Activated CD8-positive, alpha-beta T cell treated with anti-CD3 and anti-CD28 coated beads for 36 hours (primary cell): ENCODE measurements around the gene CYGB. TPM values are rescaled to one million over a fixed set of nuclear protein-coding genes. Genes with fewer than 3 reads are reported as not detected.

ENCODE experiments used
- ATAC-seq: fragments of 200-7000 bp; cut with Tn5 transposase; one replicate; pipeline ENCODE4 v1.10.0; 2021; ENCODE audit warnings: mild to moderate bottlenecking, moderate library complexity
- CTCF ChIA-PET: fragments of 350-600 bp; sonication (Branson Sonifier 250); formaldehyde crosslinking; loops from one replicate; lab custom pipeline; 2021; ENCODE audit warnings: antibody characterized with exemption; lab: Charles Lee
- POLR2A ChIA-PET: fragments of 350-600 bp; sonication (Branson Sonifier 250); formaldehyde crosslinking; loops from one replicate; lab custom pipeline; 2021; ENCODE audit warnings: antibody characterized with exemption; lab: Charles Lee
- DNase-seq: peaks from one replicate; pipeline ENCODE4 v3.0.0-alpha.2; 2020
- H3K27ac Mint-ChIP-seq: one replicate; pipeline ENCODE4 v1.8.0; 2021; ENCODE audit warnings: mild to moderate bottlenecking, mixed read lengths
- H3K27me3 Mint-ChIP-seq: one replicate; pipeline ENCODE4 v1.8.0; 2021; ENCODE audit warnings: mixed read lengths
- H3K36me3 Mint-ChIP-seq: one replicate; pipeline ENCODE4 v1.8.0; 2021; ENCODE audit warnings: low read depth, mixed read lengths
- H3K4me1 Mint-ChIP-seq: one replicate; pipeline ENCODE4 v1.8.0; 2021; ENCODE audit warnings: low read depth, mixed read lengths
- H3K4me3 Mint-ChIP-seq: one replicate; pipeline ENCODE4 v1.8.0; 2021; ENCODE audit warnings: mild to moderate bottlenecking, moderate library complexity, mixed read lengths
- H3K9me3 Mint-ChIP-seq: one replicate; pipeline ENCODE4 v1.8.0; 2021; ENCODE audit warnings: mixed read lengths
- intact Hi-C: fragments of 100-400 bp; cut with micrococcal nuclease; formaldehyde crosslinking; loops from one replicate; pipeline ENCODE4 v1.10.0; 2022
- total RNA-seq, 2 experiments: library from RNA; stranded (reverse); gene quantifications; one replicate each; pipeline ENCODE4 v1.2.3, GENCODE V29; 2021
- TF ChIP-seq, protein P1 (sequence below): fragments of 200-600 bp; IDR thresholded peaks from one replicate; pipeline ENCODE4 v1.8.0; 2022; ENCODE audit warnings: antibody characterized with exemption, mild to moderate bottlenecking

The CYGB gene
- under 1 TPM in 1 of 2 experiments, not detected in 1; 0.23 TPM for total RNA-seq

- ChIA-PET CTCF (interaction anchor here (1.0 to 3.7 kb wide), 3 partner anchors 14 to 49 kb away, joined by 3 to 19 read pairs (median 4); no protein-coding TSS in a partner anchor), POLR2A (no interaction called here)
- peaks cover 8% of the 10 kb centered on the region for H3K4me1 Mint-ChIP-seq
- no peaks in the 10 kb centered on the region for H3K9me3 Mint-ChIP-seq
- no peaks in the 10 kb centered on the region for H3K36me3 Mint-ChIP-seq
- no peak within 1 kb of the TSS for H3K4me3 Mint-ChIP-seq
- H3K27me3 Mint-ChIP-seq = peaks cover 24% of the 10 kb centered on the region
- TF ChIP-seq, protein P1, sequence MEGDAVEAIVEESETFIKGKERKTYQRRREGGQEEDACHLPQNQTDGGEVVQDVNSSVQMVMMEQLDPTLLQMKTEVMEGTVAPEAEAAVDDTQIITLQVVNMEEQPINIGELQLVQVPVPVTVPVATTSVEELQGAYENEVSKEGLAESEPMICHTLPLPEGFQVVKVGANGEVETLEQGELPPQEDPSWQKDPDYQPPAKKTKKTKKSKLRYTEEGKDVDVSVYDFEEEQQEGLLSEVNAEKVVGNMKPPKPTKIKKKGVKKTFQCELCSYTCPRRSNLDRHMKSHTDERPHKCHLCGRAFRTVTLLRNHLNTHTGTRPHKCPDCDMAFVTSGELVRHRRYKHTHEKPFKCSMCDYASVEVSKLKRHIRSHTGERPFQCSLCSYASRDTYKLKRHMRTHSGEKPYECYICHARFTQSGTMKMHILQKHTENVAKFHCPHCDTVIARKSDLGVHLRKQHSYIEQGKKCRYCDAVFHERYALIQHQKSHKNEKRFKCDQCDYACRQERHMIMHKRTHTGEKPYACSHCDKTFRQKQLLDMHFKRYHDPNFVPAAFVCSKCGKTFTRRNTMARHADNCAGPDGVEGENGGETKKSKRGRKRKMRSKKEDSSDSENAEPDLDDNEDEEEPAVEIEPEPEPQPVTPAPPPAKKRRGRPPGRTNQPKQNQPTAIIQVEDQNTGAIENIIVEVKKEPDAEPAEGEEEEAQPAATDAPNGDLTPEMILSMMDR = no peak
- intact Hi-C loops = no loop called here
- no peak within 1 kb of the TSS for H3K27ac Mint-ChIP-seq
- peak; percentile 40 for ATAC-seq
- no peak for DNase-seq
Measured at GRCh38 chr17:76537578-76538280, at the start of gene CYGB. Gene CYGB, minus strand, starts transcription at chr17:76537709. Its CDS starts 167 bp downstream, at chr17:76537542.

DNA sequence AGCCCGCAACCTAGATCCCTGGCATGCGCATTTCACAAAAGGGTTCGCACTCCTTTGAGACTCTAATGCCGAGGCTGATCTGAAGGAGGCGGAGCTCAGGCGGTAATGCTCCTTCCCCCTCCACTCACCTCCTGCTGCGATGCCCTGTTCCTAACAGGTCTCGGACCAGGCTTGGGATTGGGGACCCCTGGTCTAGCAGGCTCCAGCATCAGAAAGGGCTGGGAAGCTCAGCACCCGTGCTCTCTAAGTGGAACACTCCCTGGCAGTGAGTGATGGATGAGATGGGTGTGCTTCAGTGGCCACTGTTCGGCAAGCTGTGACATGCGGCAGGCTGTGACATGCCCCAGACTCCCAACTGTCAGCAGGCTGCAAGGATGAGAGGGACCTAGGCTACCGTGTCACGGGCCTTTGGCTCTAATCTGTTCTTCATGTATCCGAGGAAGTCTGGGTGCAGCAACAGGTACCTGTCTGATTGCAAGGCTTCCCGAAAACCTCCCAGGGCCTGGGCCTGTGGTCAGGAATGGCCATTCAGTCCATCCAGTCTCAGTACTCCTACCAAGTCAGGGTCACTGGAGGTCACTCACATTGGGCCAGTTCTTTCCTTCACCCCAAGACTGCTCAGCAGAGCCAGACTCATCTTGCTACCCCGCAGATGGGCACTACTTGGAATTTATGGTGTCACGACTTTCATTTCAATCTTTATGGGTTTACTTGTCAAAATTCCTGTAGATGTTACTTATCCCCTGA lies 49.4 kb upstream of the CYGB start:
- POLR2A ChIA-PET = interaction anchor here (1.0 to 2.8 kb wide), 3 partner anchors 12 to 29 kb away, joined by 3 to 14 read pairs (median 4); no protein-coding TSS in a partner anchor
- peaks cover 48% of the 10 kb centered on the region for H3K27me3 Mint-ChIP-seq

DNA sequence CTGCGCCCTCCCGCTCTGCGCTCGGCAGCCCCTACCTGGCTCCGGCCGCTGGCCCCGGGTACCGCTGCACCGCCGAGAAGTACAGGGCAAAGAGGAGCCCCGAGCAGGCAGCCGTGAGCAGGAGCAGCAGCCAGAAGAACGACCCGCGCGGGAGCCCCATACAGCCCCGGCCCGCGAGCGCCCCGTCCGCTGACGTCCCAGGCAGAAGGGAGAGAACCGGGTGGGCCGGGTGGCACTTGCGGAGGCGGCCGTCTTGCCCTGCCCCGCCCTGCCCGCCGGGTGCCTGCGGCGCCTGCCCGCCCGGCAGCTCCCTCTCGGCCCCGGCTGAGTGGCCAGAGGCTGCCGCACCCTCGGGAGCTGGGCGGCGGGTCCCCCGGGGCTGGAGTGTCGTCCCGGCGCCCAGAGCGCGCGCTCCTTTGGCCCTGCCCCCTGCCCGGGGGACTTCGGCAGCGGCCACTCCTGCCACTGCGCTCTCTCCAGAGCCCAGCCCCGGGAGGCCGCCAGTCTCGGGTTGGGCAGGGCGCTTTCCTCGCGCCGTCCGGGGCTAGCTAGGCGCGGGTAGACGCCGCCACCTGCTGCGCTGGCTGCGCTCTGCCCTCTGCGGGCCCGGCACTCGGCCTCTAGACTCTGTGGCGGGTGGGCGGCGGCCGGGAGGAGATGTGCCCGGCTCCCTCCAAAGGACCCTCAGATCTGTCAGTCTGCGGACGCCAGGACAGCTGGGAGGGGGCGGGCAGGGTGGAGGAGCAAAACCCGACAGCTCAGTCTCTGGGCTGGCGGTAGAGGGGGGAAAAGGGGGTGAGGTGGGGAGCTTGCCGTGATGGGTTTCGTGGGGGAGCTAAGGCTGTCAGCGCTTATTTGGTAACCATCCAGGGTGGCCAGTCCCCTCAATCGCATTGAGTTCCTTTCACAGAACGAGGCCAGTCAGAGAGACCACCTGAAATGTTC lies 48.4 kb upstream of the CYGB start, which contains the start of gene ST6GALNAC2:
TSS of gene ST6GALNAC2 (minus strand) at position 212 of the 945 bp plus-strand sequence. CDS start at position 160, 52 bp downstream.
- ATAC-seq (peak; percentile 89), DNase-seq (peak; percentile 50)
- intact Hi-C loops = no loop called here
- ChIA-PET CTCF (interaction anchor here (1.0 to 1.9 kb wide), 5 partner anchors 15 to 63 kb away, joined by 3 to 15 read pairs (median 3); no protein-coding TSS in a partner anchor), POLR2A (interaction anchor here (0.6 to 2.8 kb wide), 7 partner anchors 9 to 132 kb away, joined by 3 to 14 read pairs (median 3); no protein-coding TSS in a partner anchor)
- H3K27ac Mint-ChIP-seq = no peak within 1 kb of the TSS
- peaks cover 47% of the 10 kb centered on the region for H3K27me3 Mint-ChIP-seq
- peaks cover 10% of the 10 kb centered on the region for H3K4me1 Mint-ChIP-seq
- no peaks in the 10 kb centered on the region for H3K9me3 Mint-ChIP-seq
- TF ChIP-seq, protein P1 = no peak
- H3K4me3 Mint-ChIP-seq = peak within 1 kb of the TSS; percentile 53
- H3K36me3 Mint-ChIP-seq = no peaks in the 10 kb centered on the region

More for the DNA sequence above, 49.4 kb upstream of the CYGB start:
- intact Hi-C loops = no loop called here
- no peak overlapping the region for H3K4me3 Mint-ChIP-seq
- TF ChIP-seq, protein P1 = no peak
- peaks cover 10% of the 10 kb centered on the region for H3K4me1 Mint-ChIP-seq
- no peaks in the 10 kb centered on the region for H3K9me3 Mint-ChIP-seq
- no peak for ATAC-seq
- no peak for DNase-seq
- CTCF ChIA-PET = interaction anchor here (1.0 to 1.9 kb wide), 5 partner anchors 14 to 64 kb away, joined by 3 to 15 read pairs (median 3); no protein-coding TSS in a partner anchor
- H3K27ac Mint-ChIP-seq = no peak overlapping the region
- H3K36me3 Mint-ChIP-seq = no peaks in the 10 kb centered on the region

GRCh38 chr17:76585033-76585648 lies 47.6 kb upstream of the CYGB start:
- Mint-ChIP-seq H3K36me3 (no peaks in the 10 kb centered on the region), H3K4me1 (peaks cover 10% of the 10 kb centered on the region), H3K27ac (no peak overlapping the region), H3K27me3 (peaks cover 47% of the 10 kb centered on the region), H3K4me3 (peak overlapping the region; percentile 53), H3K9me3 (no peaks in the 10 kb centered on the region)
- ChIA-PET CTCF (interaction anchor here (0.9 to 2.4 kb wide), 8 partner anchors 11 to 62 kb away, joined by 3 to 15 read pairs (median 6); no protein-coding TSS in a partner anchor), POLR2A (interaction anchor here (0.7 to 2.8 kb wide), 5 partner anchors 14 to 133 kb away, joined by 3 to 14 read pairs (median 3); no protein-coding TSS in a partner anchor)
- no peak for DNase-seq
- intact Hi-C loops = no loop called here
- TF ChIP-seq, protein P1 = no peak
- no peak for ATAC-seq
